SU-DHL-6 (cell line): ENCODE measurements around the gene IRX2.

ENCODE experiments used
- CTCF ChIP-seq: fragments of 200-600 bp; sonication (generic); IDR thresholded peaks from one replicate; pipeline ENCODE4 v1.5.1; 2017; ENCODE audit warnings: antibody characterized with exemption, mild to moderate bottlenecking, low read length, moderate library complexity; ENCODE audit not compliant: insufficient read depth, poor library complexity, severe bottlenecking
- EZH2phosphoT487 ChIP-seq: fragments of 200-600 bp; sonication (generic), shearing (Covaris generic); conservative IDR thresholded peaks from 2 replicates; pipeline ENCODE4 v1.6.1; 2018; ENCODE audit warnings: mild to moderate bottlenecking, antibody characterized with exemption, low read length, moderate library complexity, mixed read lengths

- no peak for TF ChIP-seq CTCF
- no peak for TF ChIP-seq EZH2phosphoT487
These were observed 48.4 kb downstream of the IRX2 start for GRCh38 chr5:2703041-2703440.
